NT2/D1 (cell line): ENCODE data around the gene WWTR1.

Source experiments
- DNase-seq: peaks from one replicate; pipeline ENCODE4 v3.0.0-alpha.2; 2011; ENCODE audit warnings: low read depth, low spot score
- H3K27me3 ChIP-seq: 2 replicates; pipeline ENCODE4 v1.6.0; 2011; ENCODE audit warnings: mild to moderate bottlenecking; ENCODE audit not compliant: insufficient read length, insufficient read depth
- H3K36me3 ChIP-seq: 2 replicates; pipeline ENCODE4 v1.6.1; 2011; ENCODE audit warnings: mild to moderate bottlenecking, low read length, mixed read lengths; ENCODE audit not compliant: insufficient read depth, insufficient read length
- H3K4me1 ChIP-seq: 2 replicates; pipeline ENCODE4 v1.5.1; 2011; ENCODE audit not compliant: insufficient read depth, insufficient read length
- H3K4me3 ChIP-seq: 2 replicates; pipeline ENCODE4 v1.5.1; 2011; ENCODE audit warnings: low read depth; ENCODE audit not compliant: insufficient read length
- H3K9ac ChIP-seq: 2 replicates; pipeline ENCODE4 v1.6.0; 2011; ENCODE audit warnings: low read depth; ENCODE audit not compliant: insufficient read length
- H3K9me3 ChIP-seq: 2 replicates; pipeline ENCODE4 v1.5.1; 2011; ENCODE audit warnings: mild to moderate bottlenecking, low read length; ENCODE audit not compliant: insufficient read depth
- SUZ12 ChIP-seq: IDR thresholded peaks from 2 replicates; pipeline ENCODE4 v1.6.1; 2011; ENCODE audit not compliant: insufficient read length, insufficient read depth; ENCODE audit errors: extremely low read depth
- YY1 ChIP-seq: IDR thresholded peaks from 2 replicates; pipeline ENCODE4 v1.6.1; 2011; ENCODE audit not compliant: insufficient read length, insufficient read depth
- ZNF274 ChIP-seq: IDR thresholded peaks from 2 replicates; pipeline ENCODE4 v1.6.1; 2011; ENCODE audit warnings: mild to moderate bottlenecking, low read depth, low read length

WWTR1 gene

DNA sequence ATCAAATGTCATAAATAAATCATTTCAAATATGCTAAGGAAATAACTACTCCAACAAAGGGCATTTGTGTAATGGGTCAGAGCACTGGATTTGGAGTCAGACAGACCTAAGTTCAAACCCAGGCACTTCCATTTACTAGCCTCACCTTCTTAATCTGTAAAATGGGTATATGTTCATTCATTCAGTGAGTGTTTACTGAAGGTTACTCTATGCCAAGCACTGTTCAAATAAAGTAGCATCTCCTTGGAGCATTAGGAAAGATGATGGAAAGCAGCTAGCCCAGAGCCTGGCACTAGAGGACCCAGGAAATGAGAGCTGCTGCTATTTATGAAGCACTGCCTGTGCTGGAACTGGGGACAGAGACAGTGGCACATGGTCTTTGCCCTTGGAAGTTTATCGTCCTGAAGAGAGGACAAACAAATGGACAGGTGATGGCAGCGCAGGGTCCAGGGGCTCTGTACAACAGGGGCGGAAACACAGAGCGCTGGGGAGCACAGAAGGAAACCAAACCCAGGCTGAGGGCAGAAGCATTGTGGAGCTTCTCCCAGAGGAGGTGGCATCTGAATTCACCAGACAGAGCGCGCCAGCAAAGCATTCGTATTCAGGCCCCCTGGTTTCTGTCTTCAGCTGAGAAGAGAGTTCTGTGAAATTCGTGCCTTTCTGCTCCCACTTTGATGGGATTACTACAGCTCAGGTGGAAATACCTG lies 164.4 kb downstream of the WWTR1 start:
- Histone ChIP-seq H3K9ac (no peak overlapping the region), H3K4me1 (peaks cover 5% of the 10 kb centered on the region), H3K27me3 (no peaks in the 10 kb centered on the region), H3K4me3 (no peak overlapping the region), H3K9me3 (0 out of 2 replicates have a peak, but pooled peaks cover 7% of the 10 kb centered on the region), H3K36me3 (no peaks in the 10 kb centered on the region)
- no peak for TF ChIP-seq ZNF274
- TF ChIP-seq SUZ12 = no peak
- no peak for TF ChIP-seq YY1
- no peak for DNase-seq

- no peak for TF ChIP-seq YY1
- no peak for TF ChIP-seq ZNF274
- no peak for TF ChIP-seq SUZ12
- Histone ChIP-seq H3K9me3 (0 out of 2 replicates have a peak, but pooled peaks cover 7% of the 10 kb centered on the region), H3K36me3 (no peaks in the 10 kb centered on the region), H3K4me1 (peaks cover 5% of the 10 kb centered on the region), H3K27me3 (no peaks in the 10 kb centered on the region), H3K4me3 (no peak overlapping the region), H3K9ac (no peak overlapping the region)
- no peak for DNase-seq
Measured at GRCh38 chr3:149490260-149490971, 167.4 kb downstream of the WWTR1 start.

DNA sequence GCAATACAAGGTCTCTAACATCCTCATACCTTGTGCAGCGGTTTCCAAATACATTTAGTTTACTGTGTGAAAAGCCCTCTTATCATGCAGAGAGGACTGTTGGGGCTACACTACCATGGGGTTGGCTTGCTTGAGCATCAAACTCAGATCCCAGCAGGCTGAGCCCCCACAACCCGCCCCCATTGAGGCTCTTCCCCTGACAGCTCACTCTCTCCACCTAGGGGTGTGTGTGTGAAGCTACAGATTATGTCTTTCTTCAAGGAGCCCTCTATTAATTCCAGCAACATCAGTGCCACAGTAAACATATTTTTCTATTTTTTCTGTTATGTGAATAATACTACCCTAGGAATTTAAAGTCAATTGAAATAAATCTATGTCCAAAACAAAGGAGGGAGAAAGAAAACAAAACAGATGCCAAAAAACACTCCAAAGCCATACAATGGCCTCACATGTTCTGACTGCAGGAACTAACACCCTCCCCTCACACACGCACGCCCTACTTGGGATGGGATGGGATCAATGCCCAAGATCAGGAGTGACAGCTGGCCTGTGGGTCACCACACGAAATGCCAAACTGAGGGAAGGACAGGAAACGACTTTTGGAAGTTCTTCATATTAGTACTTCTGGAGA lies 168.7 kb downstream of the WWTR1 start:
- Histone ChIP-seq H3K4me1 (peaks cover 5% of the 10 kb centered on the region), H3K4me3 (no peak overlapping the region), H3K9me3 (0 out of 2 replicates have a peak, but pooled peaks cover 7% of the 10 kb centered on the region), H3K36me3 (no peaks in the 10 kb centered on the region), H3K27me3 (no peaks in the 10 kb centered on the region), H3K9ac (no peak overlapping the region)
- peak; percentile 20 for DNase-seq
- no peak for TF ChIP-seq SUZ12
- no peak for TF ChIP-seq ZNF274
- no peak for TF ChIP-seq YY1

- TF ChIP-seq YY1 (no peak), ZNF274 (no peak), SUZ12 (no peak)
- Histone ChIP-seq H3K9me3 (0 out of 2 replicates have a peak, but pooled peaks cover 7% of the 10 kb centered on the region), H3K27me3 (no peaks in the 10 kb centered on the region), H3K9ac (no peak overlapping the region), H3K4me1 (no peaks in the 10 kb centered on the region), H3K36me3 (no peaks in the 10 kb centered on the region), H3K4me3 (no peak overlapping the region)
- DNase-seq = peak; percentile 25
Measured at GRCh38 chr3:149487598-149488197, 170.1 kb downstream of the WWTR1 start.

- no peaks in the 10 kb centered on the region for H3K27me3 ChIP-seq
- 0 out of 2 replicates have a peak, but pooled peaks cover 7% of the 10 kb centered on the region for H3K9me3 ChIP-seq
- TF ChIP-seq ZNF274 = no peak
- no peak for TF ChIP-seq YY1
- TF ChIP-seq SUZ12 = no peak
- no peak overlapping the region for H3K9ac ChIP-seq
- H3K36me3 ChIP-seq = no peaks in the 10 kb centered on the region
- no peak for DNase-seq
- no peaks in the 10 kb centered on the region for H3K4me1 ChIP-seq
- H3K4me3 ChIP-seq = no peak overlapping the region
Measured at GRCh38 chr3:149486726-149487125, 171.1 kb downstream of the WWTR1 start.

GRCh38 chr3:149481491-149481890 lies 176.3 kb downstream of the WWTR1 start:
- Histone ChIP-seq H3K4me3 (no peak overlapping the region), H3K9ac (no peak overlapping the region), H3K9me3 (no peaks in the 10 kb centered on the region), H3K27me3 (no peaks in the 10 kb centered on the region), H3K36me3 (no peaks in the 10 kb centered on the region), H3K4me1 (no peaks in the 10 kb centered on the region)
- no peak for DNase-seq
- TF ChIP-seq YY1 = no peak
- TF ChIP-seq ZNF274 = no peak
- no peak for TF ChIP-seq SUZ12
